Stimulated activated CD8-positive, alpha-beta memory T cell treated with anti-CD3 and anti-CD28 coated beads, Interleukin-7, amount 100 ng/mL, for 48 hours (primary cell): ENCODE results near the gene NDUFB3.

Source experiments
- DNase-seq, 2 donors: peaks; one replicate each; pipeline ENCODE4 v3.0.0-alpha.2; 2020; ENCODE audit warnings: low read depth in 1 of 2; ENCODE audit errors: extremely low read depth in 1 of 2

NDUFB3 gene

DNA sequence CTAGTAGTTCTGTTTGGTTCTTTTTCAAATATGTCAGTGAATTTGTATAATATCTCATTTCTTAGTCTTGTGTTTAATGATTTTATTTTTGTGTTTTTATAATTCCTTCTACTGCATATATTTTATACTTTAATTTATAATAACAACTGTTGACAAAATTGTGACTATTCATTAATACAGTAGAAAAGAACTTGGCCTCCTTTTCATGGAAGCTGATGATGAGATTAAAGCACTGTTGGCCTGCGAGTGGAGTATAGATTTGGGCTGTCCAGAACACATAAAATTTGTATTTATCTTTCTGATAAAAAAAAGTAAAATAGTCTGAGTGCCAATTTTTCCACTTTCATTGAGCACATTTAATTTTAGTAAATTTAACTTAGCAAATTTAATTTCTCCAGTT, 56.2 kb downstream of the NDUFB3 start:
- no peak for DNase-seq

DNA sequence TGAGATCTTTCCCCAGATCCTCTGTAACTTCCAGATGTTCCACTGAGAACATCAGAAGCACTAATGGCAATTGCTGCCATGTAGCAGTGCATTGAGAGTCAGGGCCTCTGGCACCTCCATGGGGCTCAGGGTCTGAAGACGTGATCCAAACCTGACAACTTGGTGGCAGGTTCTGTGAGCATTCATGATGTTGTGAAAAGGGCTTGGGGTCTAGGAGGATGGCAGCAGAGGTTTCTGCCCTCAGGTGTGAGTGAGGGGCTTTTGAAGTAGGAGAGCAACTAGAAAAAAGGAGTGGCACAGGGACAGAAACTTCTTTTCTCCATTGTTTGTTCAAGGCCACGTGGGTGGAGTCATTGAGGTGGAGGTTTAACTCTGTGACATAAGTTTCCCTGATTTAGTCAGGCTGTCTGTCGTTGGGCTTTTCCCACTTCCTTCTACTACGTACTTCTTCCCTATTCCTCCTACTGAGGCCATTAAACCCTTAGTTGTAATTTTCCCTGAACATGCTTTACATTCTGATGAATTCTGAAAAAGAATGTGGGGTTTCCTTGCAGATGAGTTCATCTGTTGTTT, 57.2 kb downstream of the NDUFB3 start:
- DNase-seq, result no peak

DNA sequence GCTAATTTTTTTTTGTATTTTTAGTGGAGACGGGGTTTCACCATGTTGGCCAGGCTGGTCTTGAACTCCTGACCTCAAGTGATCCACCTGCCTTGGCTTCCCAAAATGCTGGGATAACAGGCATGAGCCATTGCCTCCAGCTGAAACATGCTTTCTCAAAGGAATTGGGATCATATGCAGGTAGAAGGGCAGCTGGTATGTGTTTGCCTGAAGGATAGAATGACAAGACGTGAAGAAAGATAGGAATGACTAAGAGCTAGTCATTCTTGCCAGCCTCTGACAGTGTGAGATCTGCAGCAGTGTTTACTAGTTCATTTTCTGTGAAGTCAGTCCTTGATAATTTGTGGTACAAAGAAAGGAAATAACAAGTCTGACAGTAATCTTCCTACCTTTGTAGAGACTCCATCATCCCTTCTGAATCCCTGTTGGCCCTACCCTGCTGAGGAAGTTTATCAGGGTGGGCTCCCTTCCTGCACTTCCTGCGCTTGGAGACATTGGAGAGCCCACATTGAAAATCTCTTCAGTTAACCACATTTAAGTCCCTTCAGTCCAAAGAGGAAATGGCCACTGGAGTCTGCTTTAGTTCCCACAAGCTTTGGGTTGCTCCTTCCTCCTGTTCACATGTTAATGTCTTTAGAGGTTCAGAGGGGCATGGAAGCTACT, 58.9 kb downstream of the NDUFB3 start:
- DNase-seq, result no peak

DNA sequence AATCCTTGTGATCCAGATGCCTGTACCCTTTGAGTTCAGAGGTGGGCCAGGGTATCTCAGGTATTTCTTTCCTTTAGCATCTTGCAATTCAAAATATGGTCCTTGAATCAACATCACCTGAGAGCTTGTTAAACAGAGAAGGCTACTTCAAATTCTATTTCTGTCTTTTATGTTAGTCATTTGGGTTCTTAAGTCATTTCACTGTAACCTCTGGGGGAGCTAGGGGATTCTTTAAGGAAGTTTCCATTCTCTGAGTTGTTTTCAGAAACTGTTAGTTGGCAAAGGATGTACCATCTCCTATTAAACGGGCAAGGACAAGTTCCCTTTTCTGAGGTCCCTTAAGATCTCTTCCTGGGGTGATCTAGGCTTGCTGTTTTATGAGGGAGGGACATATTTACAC, 60.7 kb downstream of the NDUFB3 start:
- no peak for DNase-seq
